GM18870 (cell line): ENCODE results near the gene ALDH5A1.

Source experiments
- ATAC-seq: cut with Tn5 transposase; IDR thresholded peaks from one replicate; pipeline ENCODE4 v1.9.1; 2021; ENCODE audit warnings: moderate library complexity; ENCODE audit not compliant: unreplicated experiment

Gene ALDH5A1

GRCh38 chr6:24564081-24564480 is 69.3 kb downstream of the ALDH5A1 start:
- ATAC-seq: no peak

GRCh38 chr6:24565196-24565595 is 70.4 kb downstream of the ALDH5A1 start:
- no peak for ATAC-seq

GRCh38 chr6:24566020-24566767 is 71.4 kb downstream of the ALDH5A1 start:
- ATAC-seq: no peak

GRCh38 chr6:24568683-24569082 is 73.9 kb downstream of the ALDH5A1 start:
- no peak for ATAC-seq

GRCh38 chr6:24569811-24570210 is 75.0 kb downstream of the ALDH5A1 start:
- no peak for ATAC-seq

GRCh38 chr6:24571361-24571760 is 76.6 kb downstream of the ALDH5A1 start:
- no peak for ATAC-seq

GRCh38 chr6:24574809-24575208 is 80.0 kb downstream of the ALDH5A1 start:
- peak; percentile 83 for ATAC-seq

- ATAC-seq: no peak
Measured at GRCh38 chr6:24576447-24576846, 81.7 kb downstream of the ALDH5A1 start.

GRCh38 chr6:24581084-24581669 is 86.4 kb downstream of the ALDH5A1 start:
- ATAC-seq: no peak

GRCh38 chr6:24583463-24584381 is 89.0 kb downstream of the ALDH5A1 start:
- ATAC-seq: peak; percentile 74

GRCh38 chr6:24584382-24584720 is 89.6 kb downstream of the ALDH5A1 start:
- no peak for ATAC-seq
